Measurements from ENCODE around the gene TEX264.

- TF ChIP-seq CTCF (conservative IDR thresholded peaks at IDR 0.05 in 1 of 2, IDR thresholded peaks at IDR 0.05 in 1 of 2; ENCODE audit: low read depth in 1 of 2, low read length in 2 of 2) (no peak), EZH2 (IDR thresholded peaks at IDR 0.05; ENCODE audit: low read length, missing control alignments) (no peak)
Observed at GRCh38 chr3:51676102-51676640, 5.1 kb downstream of the TEX264 start.

All from fibroblast of lung (primary cell).